DMS79 (cell line): ENCODE measurements around the gene TGM1.
A peak's percentile ranks its signal among the peaks of the same experiment; 100 is the strongest.
"Not testable (repeated sequence)": the region's sequence is repeated elsewhere in the genome, so short reads cannot be mapped to it uniquely, and the experiment has no call there.

Source experiments
- DNase-seq: peaks from one replicate; lab custom pipeline; 2025; lab: John Stamatoyannopoulos, UW

Gene TGM1

DNA sequence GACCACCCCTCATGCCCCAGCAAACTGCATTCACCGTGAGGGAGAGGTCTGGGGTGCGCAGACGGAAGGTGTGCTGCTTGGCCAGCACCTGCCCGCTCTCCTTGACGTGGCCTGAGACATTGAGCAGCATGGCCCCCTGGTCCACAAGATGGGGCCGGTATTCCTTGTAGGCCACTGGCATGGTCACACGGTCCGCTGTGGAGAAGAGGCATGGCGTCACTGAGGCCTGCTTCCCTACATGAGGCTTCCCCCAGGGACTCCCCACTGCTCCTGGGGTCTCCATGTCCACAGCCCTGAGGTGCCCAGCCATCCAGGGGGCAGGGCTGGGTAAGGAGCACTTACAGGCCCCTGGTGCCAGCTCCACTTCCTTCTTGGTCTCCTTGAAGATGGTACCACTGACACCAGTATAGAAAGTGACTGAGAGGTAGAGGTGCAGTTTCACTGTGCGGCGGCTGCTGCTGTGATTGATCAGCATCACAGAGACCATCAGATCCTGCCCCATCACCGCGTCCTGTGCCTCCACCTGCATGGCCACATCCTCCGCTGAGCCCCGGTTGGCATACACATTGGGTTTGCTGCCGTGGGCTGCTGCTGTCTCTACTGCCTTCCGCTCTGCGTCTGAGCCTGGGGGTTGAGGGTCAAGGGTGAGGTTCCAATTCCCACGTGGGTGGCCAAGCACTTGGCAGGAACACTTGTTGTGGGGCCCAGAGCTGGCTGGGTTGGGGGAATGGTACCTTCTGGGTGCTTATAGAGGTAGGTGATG, 8.2 kb downstream of the TGM1 start:
- DNase-seq, result no peak

DNA sequence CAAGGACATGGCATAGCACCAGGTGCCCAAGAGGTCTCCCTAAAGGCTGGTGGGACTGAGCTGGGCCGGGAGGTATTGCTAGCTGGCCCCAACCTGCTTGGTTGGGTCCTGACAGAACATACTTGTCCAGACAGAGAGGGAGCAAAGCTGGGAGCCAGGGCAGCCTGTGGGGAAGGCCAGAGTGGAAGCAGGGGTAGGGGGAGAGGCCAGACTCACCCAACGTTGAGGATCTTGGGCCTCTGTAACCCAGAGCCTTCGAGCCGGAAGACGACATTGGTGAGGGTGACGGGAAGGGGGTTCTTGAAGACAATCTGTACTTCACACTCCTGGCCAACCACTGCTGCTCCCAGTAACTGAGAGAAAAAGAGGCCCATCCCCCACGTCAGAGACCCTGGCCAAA, 9.0 kb downstream of the TGM1 start:
- DNase-seq, result no peak

DNA sequence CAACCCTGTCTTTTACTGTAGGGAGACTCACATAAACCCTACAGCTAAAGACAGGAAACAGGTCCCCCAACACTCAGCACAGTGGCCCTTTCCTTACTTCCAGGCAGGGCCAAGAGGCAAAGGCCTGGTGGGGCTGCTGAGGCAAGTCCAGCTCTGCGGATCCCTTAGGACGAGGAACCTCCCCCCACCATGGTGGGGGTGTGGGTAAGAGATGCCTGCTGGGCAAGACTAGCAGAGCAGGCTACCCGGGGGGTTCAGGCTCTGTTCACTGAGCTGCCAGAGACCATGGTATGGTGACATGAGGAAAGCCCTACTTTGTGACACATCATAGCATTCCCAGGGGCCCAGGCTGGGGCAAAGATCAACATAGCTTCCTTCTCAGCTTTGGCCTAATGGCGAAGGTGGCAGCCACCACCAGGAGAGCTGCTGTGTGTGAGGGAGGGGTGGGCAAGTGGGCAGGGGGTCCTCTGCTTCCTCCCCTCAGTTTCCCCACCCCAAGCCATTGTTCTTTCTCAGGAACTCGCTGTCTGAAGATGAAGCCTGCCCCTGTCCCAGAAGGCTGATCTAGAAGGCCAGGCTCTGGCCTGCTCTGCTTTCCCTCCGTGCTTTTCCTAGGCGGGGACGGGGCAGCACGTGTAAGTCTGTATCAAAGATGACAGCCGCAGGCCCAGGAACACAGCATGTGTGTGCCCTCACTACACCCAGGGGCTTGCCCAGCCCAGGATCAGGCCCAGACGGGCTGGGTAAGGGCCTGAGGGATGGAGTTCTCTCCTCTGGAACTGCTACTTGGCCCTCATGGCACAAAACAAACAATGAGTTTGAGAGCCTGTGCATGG, 10.5 kb downstream of the TGM1 start:
- DNase-seq, result no peak

DNA sequence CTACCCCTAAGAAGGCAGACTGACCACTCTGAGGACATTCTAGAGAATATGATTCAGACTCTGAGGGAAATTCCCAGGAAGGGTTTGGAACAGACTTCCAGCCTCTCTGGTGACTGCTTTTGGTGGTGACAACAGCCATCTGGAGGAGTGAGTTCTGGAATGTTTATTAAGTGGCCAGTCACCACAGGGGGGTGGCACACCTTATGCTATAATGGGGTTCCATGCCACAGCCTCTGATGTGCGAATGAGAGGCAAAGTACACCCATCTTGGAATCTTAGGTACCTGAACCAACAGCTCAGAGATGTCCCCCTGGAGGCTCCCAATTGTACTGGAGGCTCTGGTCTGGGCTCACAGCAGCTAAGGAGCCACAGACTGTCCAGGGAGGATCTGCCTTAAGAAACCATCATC, 11.1 kb downstream of the TGM1 start:
- no peak for DNase-seq

DNA sequence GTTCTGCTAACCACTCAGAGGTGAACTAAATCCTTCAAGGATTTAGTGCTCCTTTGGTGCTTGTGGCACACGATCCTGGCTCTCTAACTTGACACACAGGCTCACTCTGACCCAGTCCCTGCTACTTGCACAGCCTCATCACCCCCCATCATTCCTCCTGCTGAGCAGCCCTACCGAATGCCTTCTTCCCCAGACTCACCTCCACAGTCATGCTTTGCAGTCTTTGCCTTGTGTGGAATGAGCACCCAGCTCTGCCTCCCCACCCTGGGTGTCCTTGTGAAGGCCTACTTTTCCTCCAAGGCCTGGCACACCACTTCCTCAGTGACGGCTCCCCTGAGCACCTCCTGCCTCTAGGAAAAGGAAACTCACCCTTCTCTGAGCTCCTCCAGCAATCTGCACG, 12.6 kb downstream of the TGM1 start:
- no peak for DNase-seq

DNA sequence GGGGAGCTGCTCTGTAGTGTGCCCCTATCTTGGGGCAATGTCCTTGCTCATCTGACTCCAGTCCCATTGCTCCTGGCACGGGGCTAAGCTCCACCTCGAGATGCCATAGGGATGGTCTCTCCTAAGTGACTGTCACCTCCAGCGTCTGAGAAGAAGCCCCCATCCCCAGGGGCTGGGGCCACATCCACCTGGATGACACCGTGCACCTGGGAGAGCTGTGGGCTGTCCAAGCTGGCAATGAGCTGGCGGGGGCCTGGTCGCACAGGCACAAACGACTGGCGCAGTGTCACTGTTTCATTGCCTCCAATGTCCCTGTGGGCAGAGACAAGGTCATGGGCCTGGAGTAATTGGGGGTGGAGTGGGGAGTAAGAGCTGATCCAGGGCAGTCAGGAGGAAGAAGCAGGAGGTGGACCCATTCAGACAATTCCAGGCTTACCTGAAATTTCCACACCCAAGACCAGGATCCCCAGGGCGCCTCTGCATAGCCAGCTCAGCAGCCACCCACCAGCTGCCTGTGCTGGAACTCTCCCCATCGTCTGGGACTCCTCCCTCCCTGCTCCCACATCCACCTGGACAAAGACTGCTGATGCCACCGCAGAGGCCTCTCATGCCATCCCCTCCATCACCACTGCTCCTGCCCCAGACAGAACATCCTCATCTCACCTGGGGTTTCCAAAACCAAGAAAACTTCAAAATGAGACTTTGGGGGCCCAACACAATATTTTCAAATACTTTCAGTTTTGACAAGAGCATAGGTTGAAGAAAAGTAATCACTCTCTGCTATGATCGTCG, 13.6 kb downstream of the TGM1 start:
- no peak for DNase-seq

DNA sequence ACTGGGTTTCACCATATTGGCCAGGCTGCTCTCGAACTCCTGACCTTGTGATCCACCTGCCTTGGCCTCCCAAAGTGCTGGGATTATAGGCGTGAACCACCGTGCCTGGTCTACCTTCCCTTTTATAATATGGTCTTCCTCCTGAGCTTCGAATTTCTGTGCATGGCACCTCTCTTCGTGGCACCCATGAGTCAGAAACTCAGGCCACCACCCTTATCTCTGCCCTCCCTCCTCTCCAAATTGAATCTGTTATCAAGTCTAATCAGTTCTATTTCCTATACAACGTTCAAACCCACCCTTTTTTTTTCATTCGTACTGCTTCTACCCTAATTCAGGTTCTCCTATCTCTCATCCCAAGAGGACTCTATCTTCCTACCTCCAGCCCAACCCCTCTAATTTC, 15.6 kb downstream of the TGM1 start:
- no peak for DNase-seq

DNA sequence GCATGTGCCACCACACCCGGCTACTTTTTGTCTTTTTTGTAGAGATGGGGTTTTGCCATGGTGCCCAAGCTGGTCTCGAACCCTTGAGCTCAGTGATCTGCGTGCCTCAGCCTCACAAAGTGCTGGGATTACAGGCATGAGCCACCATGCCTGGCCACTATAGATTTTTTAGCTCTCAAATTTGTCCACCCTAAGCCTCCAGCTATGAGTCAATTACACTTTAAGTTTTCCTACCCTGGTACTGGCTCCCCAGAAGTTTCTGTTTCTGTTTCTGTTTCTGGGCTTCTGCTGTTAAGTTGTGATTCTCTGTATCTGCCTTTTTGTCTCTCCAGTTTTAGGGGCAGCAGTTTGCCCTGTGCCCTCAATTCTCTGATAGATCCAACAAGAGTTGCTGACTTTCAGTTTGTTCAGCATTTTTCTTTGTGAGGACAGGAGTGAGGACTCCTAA, 16.2 kb downstream of the TGM1 start:
- no peak for DNase-seq

DNA sequence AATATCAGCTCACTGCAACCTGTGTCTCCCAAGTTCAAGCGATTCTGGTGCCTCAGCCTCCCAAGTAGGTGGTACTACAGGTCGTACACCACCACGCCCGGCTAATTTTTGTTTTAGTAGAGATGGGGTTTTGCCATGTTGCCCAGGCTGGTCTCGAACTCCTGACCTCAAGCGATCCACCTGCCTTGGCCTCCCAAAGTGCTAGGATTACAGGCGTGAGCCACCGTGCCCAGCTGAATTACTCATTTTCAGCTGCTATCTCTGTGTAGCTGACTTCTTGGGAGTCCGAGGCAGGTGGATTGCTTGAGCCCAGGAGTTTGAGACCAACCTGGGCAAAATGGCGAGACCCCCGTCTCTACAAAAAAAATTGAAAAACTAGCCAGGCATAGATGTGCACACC, 17.6 kb downstream of the TGM1 start:
- DNase-seq, result not testable (repeated sequence)

DNA sequence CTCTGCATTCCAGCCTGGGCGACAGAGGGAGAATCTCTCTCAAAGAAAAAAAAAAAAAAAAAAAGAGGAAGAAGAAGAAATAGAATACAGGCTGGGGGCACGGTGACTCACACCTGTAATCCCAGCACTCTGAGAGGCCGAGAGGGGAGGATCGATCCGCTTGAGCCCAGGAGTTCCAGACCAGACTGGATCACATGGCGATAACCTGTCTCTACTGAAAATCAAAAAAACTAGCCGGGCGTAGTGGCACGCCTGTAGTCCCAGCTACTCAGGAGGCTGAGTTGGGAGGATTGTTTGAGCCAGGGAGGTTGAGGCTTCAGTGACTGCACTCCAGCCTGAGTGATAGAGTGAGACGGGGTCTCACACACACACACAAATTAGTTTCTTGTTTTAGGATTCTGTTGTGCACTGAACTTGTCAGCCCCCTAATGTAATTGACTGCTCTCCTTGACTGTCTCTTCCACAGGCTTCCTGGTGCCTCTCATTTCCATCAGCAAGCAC, 19.6 kb downstream of the TGM1 start:
- DNase-seq, result peak; percentile 47

DNA sequence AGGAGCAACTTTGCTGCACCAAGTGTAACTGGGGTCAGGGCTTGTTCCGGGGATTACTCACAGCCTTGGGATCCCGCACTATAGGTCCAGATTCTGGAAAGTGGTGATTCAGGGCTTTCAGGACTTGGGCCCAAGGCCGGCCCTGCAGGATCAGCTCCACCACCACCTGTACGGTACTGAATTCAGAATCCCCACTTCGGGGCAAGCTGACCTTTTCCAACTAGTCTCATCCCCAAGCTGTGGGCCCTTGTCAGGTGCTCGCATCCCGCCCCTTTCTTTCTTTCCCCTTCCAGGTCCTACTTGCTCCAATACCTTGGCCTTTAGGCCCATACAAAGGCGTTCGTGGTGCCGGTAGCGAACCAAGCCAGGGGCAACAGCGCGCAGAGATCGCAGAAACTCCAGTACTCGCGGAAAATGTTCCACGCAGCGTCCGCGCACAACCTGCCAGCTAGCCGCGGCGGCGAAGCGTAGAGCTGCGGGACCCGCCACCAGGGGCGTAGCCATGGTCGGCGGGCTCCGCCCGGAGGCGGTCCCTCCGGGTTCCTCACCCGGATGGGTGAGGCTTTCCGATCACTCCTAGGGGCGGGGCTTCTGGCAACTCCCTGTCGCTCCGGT, 21.0 kb downstream of the TGM1 start:
- peak; percentile 97 for DNase-seq

DNA sequence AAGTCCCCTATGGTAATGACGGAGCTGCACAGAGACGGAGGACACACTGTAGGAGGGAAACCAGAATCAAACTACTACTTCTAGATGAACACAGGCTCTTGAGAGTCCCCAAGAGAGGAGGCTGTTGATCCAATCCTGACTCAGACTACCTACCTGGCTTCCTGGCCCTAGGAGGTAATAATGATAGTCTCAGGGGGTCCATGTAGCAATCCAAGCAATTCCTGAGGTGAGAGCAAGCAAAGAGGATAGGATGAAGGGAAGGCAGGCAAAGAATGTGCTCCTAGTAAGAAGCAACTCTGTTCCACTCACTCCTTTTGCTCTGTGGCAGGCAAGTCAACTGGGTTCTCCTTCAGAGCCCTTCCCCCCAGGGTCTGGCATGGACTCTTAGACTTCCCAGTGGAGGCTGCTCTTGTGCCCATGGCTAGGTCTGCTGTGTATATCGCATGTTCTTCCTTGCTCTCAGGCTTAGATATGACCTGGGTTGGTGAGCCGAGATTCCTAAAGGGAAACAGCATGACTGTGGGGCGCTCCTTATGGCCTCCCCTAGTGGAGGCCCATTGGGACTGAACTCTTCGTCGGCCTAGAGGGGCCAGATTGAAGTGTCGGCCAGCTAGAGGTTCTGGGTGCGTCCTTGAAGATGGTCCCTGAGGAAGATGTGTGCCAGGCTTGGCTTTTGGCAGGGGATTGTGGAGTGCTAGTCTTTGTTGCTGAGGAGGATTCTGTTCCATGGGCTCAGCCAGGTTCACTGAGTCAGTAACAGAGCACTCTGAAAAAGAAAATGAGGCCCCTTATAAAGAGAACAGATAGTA, 22.7 kb downstream of the TGM1 start:
- no peak for DNase-seq

DNA sequence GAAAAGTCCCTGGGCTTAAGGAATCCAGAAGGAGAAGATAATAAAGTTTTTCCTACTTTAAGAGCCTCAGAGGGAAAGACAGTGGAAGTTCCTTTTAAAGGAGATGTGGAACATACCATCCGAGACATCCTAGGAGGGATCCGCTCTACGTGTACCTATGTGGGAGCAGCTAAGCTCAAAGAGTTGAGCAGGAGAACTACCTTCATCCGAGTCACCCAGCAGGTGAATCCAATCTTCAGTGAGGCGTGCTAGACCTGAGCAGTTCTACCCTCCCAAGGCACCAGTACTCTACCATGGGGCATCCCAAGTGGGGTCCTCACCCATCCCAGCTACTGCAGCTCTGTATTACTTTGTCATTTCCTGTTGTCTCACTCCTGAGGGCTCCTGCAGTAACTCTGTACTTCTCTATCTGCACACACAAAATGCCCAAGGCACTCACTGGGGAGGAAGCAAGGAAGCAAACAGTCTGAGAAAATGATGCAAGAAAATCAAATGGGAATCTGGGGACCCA, 24.4 kb downstream of the TGM1 start:
- DNase-seq, result no peak

DNA sequence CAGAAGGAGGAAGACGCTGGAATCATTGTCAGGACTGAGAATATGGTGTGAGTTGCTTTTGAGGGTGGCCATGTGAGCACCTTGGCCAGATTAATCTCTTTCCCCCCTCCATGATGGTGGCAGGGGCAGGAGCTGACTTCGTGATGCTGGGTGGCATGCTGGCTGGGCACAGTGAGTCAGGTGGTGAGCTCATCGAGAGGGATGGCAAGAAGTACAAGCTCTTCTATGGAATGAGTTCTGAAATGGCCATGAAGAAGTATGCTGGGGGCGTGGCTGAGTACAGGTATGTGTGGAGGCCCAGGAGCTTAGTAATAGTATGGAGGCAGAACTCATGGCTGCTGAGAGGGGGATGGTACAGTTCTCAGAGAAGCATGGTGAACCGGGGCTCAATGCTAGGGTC, 24.9 kb downstream of the TGM1 start:
- no peak for DNase-seq

DNA sequence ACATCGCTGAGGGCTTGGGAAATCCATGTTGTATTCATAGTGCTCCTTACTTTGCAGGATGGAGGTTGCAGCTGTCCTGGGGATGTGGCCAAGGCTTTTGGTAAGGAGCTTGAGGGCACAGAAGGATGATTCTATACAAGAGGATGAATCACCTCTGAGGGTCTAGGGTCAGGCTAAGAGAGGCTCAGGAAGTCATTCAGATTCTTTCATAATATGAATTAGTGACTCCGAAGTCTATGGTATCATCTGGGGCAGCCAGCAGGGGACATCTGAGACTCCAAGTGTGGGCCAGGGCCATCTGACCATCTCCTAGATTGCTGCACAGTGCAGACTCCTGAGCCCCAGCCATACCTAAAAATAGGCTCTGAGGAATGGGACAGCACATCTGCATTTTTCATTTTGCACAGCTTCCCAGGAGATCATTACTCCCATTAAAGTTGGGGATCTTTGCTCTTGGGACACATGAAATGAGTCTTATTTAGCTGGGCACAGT, 25.5 kb downstream of the TGM1 start:
- DNase-seq, result no peak

DNA sequence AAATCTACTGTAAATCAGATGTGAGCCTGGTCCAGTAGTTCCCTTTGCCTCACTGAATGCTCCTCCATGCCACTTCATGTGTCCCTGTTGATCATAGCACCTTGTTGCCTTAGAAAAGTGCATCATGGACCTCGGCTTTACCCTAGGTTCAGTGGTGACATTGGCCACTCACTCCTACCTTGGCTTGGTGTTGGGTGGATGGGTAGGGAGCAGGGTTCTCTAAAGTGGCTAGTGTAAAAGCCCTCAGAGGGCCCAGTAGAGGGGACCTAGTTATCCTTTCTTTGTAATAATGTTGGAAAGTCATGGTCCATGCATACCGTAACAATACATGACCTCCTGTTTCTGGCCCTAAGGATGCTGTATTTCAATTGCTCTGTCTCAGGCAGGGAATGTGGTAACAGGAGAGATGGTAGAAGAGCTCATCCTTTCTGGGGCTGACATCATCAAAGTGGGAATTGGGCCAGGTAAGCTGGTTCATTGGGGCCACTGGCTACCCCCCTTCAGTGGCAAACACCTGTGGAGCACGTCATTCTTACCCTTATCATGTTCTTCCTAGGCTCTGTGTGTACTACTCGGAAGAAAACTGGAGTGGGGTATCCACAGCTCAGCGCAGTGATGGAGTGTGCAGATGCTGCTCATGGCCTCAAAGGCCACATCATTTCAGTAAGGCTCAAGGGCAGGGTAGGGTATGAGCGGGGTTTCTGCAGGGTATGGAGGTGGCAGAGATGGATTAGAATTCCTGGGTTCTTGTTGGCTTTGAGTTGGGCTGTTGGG, 26.1 kb downstream of the TGM1 start:
- no peak for DNase-seq

DNA sequence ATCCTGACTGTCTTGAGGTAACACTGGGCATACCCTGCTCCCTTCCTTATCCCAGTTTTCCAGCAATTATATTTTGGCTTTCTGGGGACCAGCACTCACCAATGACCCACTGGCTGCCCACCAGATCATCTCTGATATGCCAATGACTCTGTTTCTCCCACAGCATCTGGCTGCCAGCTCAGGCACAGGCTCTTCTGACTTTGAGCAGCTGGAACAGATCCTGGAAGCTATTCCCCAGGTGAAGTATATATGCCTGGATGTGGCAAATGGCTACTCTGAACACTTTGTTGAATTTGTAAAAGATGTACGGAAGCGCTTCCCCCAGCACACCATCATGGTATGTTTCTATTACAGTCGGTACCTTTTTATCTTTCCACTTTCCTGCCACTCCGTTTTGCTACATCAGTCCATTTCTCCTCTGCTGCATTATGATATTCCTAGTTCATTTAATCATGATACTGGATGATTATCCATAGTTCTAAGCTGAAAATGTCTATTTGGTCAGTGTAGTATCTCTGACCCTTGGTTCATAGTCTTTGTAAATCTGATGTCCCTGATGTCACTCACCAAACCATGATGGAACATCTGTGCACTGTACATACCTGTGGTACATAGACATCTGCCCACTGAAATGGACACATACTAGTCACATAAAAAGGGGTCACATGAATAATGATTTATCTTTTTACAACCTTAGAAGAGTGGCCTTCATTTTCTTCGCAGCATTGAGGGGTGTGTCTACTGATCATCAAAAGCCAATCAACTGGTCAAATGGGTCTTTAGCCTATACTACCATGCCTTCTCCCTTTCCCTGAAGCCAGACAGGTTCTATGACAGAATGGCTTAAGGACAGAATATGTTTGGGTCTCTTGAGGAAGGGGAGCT, 26.9 kb downstream of the TGM1 start:
- DNase-seq, result no peak

DNA sequence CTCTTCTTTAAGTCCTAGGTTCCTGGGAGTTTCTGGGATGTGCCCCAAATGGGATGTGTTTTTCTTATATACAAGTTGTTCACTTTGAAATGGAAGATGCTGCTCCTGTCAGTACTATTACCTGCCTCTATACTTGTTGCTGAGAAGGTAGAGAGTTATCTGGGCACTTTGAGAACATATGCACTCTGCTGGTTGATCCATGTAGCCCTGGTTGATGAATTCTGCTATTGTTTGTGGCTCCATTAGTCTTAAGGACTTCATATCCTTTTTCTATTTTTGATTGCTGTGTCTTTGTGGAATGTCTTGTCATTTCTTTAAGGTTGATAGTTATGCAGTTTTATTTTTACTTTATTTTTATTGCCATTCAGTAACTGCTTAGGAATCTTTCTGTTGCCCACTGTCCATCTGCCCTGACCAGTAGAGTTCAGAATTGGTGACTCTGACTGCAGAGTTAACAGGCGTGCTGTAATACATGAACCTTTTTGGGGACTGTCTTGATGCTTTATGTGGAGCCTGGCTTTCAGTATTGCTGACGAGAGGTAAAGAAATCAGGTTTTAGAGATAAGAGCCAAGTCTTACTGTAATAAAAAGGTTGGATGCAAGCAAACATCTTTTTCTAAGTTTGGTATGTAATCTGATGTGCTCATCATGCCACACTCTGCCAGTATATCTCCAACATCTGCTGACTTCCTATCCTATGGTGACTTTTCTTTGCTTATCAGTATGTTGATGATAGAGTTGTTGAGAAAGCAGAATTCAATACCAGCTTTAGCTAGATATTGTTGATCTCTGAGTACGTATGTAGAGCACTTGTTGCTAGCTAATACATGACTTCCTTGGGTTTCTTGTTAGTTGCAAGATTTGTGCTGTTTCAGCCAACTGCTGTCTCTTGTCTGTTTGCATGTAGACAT, 28.6 kb downstream of the TGM1 start:
- no peak for DNase-seq
